NCI-H446 (cell line): ENCODE data around the gene CAMTA1.

Experiments used
- DNase-seq, 2 experiments: peaks; one replicate each; lab custom pipeline; 2025; lab: John Stamatoyannopoulos, UW

CAMTA1 gene

DNA sequence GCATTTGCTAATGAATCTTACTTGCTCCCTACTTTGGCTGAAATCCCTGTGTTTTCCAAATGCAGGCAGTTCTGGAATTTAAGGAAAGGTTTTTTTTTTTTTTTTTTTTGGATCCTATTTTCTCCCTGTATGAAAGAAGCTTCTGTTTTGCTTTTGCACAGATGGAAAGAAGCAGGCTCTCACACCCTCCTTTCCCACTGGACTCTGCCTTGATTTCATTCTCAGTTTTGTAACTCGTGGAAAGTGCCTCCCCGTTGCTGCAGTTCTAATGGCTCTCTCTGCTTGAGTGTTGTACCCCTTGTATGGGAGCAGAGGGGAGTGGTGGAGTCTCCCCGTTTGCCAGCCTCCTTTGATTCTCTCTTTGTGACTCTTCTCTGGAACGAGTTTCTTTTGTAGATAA, 291.9 kb downstream of the CAMTA1 start:
- DNase-seq, result no peak

DNA sequence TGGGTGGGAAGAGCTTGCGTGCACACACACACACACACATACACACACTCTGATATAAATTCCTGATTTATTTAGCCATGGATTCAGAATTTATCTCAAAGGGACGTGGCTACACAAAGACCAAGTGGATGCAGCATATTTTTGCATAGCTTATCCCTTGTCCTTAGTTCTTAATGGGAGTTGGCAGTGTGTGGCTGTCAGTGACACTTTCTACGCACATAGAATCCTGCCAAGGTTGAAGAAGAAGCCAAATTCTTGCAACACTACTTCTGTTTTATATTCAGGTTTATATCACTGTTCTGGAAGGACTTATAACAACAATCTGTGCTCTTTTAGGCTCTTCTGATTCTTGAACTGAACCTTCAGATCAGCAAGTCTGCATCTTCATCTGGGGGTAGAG, 292.7 kb downstream of the CAMTA1 start:
- DNase-seq, result no peak

- DNase-seq, result no peak
Measured at GRCh38 chr1:7079637-7080036, 294.4 kb downstream of the CAMTA1 start.

DNA sequence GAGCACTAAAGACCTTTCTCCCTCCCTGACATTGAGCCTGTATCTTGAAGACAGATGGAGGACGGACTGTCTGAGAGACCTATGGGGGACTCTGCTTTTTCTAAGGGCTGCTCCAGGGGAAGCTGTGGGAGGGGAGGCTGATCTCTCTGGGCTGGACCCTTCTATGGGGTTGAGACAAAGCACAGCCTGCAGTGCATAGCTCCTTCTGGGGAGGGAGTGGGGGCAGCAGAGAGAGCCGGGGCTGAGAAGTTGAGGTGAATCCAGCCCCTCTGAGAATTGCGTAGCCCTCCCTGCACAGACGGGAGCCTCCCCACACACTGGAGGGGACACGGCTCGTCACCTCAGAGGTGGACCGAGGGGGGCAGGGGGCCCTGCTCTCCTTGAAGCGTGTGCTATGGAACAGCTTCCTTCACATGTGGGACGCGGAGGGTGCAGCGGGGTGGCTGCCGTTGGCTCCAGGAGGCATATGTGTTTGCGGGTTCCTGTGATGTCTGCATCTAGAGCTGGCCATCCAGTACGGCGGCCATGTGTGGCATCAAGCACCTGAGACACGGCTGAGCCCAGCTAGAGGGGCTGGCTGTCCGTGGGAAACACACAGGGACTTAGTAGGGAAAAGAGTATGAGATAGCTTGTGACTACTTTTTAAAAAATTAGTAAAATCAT, 299.1 kb downstream of the CAMTA1 start:
- DNase-seq, result no peak

GRCh38 chr1:7085521-7085920, 300.3 kb downstream of the CAMTA1 start:
- no peak for DNase-seq

DNA sequence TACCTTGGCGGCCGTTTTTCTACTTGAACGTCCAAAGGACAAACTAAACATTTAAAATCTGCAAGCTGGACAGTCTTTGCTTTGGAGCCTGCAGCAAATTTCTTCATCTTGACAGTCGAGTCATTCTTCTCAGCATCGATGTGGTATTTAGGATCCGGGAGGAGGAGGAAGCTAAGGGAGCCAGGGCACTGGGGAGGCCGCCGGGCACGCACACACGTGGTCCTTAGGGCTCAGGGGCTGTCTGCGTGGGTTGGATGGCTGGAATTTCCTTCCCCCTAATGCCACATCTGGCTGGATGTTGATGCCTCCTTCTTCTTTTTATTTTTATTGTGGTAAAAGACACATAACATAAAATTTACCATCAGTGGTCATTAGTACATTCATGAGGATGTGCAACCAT, 300.9 kb downstream of the CAMTA1 start:
- no peak for DNase-seq

GRCh38 chr1:7087888-7088287, 302.6 kb downstream of the CAMTA1 start:
- DNase-seq, result no peak

GRCh38 chr1:7089497-7089896, 304.2 kb downstream of the CAMTA1 start:
- no peak for DNase-seq

GRCh38 chr1:7093297-7093696, 308.0 kb downstream of the CAMTA1 start:
- DNase-seq, result no peak

DNA sequence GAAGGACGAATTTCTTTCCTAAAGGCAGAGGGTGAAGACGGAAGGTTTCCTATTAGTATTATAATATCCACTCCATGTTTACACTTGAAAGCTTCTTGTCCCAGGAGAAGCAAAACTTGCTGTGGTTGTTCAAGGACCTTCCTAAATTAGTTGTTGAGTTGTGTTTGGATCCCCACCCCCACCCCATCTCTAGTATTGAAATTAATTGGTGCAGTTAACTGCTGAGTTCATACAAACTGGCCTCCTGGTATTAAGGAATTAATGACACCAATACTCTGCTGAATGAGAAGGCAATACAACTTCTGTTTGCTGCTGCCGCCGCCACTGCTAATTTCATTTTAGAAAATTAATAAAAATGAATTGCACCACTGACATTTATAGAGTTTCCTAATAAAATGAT, 308.8 kb downstream of the CAMTA1 start:
- no peak for DNase-seq

DNA sequence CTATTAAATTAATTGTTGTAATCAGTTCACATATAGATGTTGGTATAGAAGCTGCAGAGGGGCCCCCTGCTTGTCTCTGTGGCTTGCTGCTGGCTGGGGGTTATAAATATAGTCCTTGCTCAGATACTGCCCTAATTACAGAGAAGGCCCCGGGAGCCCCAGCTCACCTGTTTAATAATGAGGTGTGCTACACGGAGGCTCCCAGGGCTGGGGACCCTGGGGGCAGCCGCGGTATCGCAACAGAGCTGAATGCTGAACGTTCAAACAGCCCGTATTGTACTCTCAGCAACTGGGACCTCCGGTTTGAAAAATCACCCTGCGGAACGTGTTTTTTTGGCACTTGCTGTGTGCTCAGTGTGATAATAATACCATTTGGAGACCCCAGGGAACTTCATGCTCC, 309.3 kb downstream of the CAMTA1 start:
- no peak for DNase-seq

DNA sequence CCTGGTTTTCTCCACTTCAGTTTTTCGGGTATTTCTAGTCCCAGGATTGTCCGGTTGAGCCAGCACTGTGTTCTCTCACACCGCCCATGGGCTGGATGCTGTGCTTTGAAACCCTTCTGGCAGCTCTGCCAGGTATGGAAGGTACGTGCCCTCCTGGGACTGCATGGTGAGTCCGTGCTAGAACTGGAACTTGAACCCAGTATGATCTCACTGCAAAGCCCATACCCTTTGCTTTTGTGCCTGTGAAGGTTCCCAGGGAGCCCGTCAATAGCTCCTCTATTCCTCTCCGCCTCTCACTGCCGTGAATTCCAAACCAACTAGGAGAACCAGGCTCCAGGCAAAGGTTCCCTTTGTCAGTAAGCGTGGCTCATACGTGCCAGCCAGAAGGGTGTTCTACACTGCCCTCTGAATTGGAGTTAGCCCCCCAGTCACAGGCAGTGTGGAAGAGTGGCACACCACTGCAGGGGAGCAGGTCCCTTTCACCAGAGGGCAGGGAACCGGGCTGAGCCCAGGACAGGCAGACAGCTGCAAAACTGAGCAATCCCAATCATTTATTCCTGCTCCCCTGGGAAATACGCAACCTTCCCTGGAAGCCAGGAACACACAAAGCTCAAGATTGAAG, 310.2 kb downstream of the CAMTA1 start:
- DNase-seq, result no peak

DNA sequence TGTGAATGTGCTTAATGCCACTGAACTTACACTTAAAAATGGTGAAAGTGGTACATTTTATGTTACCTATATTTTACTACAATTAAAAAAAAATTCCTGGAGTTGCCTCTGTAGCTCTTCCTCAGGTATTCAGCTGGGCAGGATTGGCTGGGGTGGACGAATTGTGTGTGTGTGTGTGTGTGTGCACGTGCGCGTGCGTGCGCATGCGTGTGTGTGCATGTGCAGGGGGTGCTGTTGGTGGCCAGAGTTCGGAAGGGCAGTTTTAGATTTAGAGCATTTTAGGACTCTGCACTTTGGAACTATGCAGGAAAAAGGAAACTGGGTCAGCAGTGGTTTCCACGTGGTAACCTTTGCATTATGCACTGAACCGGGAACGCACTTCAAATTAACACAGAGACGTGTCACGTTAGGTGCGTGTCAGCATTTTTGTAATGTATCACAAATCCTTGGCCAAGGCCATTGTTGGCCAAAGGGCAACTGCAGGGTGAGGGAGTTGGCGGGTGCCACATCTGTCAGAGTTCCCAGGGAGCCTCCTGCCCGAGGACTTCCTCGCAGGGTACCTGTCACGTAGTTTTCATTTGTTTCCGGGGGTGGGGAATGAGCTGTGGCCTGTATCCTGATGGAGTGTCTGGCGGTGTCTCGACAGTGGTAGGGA, 312.8 kb downstream of the CAMTA1 start:
- no peak for DNase-seq

DNA sequence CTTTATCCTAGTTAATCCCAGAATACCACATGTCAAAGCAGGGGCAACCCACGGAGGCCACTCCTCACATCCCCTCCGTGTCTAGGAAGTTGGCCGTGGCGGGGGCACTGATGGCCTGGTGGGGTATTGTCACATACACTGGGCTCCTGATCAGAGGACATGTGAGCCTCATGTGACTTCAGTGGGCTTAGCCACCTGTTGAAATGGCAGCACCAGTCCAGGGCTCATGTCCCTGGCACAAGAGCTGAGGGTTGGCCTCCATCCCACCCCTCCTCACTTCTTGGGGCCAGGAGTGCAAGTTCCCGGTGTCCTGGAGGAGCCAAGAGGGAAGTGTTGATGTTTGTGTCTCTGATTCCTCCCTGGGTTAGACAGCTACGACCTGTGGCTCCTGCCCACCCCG, 313.4 kb downstream of the CAMTA1 start:
- no peak for DNase-seq

DNA sequence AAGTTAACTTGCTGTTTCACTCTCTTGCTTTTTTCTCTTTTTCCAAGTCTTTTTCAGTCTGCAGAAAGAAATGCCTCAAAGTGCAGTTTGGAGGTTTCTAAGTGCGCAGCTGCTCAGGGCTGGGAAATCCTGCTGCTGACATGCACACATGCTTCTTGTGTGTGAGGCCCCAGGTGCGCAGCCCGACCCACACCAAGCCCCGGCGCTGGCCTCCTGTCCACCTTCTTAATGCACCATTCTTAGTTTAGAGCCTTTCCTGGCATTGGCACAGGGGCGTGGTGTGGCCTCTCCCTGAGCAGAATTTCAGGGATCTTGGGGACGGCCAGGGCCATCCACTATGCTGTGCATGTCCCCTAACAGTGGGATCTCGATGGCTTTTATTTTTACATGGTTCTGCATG, 315.2 kb downstream of the CAMTA1 start:
- DNase-seq, result no peak

- DNase-seq, result no peak
Measured at GRCh38 chr1:7101187-7101586, 315.9 kb downstream of the CAMTA1 start.

- DNase-seq, result no peak
Measured at GRCh38 chr1:7103361-7103782, 318.1 kb downstream of the CAMTA1 start.

- DNase-seq, result no peak
Measured at GRCh38 chr1:7103874-7104273, 318.6 kb downstream of the CAMTA1 start.

- DNase-seq, result no peak
Measured at GRCh38 chr1:7104339-7104738, 319.1 kb downstream of the CAMTA1 start.

- no peak for DNase-seq
Measured at GRCh38 chr1:7105269-7105668, 320.0 kb downstream of the CAMTA1 start.

DNA sequence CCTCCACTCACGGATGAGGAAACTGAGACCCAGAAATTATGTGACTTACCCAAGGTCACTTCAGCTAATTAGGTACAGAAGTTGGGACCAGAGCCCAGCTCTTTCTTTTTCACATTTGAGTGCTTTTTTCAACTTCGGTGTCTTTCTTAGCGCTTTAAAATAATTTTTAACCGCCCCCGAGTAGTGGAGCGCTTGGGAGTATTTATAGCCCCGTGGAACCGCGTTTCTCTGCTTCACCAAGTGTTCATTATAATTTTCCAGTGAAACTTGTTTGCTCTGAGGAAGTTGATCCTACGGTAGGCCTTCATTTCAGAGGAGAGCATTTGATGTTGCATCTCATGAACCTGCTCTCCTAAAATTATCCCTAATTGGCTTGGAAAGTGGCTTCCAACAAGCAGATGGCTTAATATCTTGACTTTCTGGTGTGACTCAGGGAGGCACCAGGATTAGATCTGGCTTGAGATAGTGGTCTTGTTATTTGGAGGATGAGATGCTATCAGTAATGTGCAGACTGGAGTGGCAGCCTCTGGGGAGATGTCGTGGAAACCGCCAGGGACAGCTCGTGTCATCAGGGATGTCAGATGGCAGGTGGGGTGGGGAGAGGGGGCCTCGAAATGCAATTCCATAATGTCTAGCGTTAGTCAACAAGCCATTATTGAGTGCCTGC, 321.3 kb downstream of the CAMTA1 start:
- no peak for DNase-seq

GRCh38 chr1:7107109-7107830, 322.0 kb downstream of the CAMTA1 start:
- DNase-seq, result no peak
